ENCODE measurements around the gene TMEM198.

Gene TMEM198

DNA sequence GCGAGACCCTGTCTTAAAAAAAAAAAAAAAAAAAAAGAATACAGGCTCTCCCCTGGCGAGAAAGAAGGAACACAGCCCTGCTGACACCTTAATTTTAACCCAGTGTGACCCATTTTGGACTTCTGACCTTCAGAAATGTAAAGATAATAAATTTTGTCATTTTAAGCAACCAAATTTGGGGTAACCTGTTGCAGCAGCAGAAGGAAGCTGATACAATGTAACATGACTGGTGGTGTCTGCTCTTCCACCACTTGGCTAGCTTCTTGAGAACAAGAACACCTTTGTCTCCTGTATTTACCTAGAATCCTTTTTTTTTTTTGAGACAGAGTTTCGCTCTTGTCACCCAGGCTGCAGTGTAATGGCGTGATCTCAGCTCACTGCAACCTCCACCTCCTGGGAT, 47.3 kb downstream of the TMEM198 start:
- no peak for DNase-seq

DNA sequence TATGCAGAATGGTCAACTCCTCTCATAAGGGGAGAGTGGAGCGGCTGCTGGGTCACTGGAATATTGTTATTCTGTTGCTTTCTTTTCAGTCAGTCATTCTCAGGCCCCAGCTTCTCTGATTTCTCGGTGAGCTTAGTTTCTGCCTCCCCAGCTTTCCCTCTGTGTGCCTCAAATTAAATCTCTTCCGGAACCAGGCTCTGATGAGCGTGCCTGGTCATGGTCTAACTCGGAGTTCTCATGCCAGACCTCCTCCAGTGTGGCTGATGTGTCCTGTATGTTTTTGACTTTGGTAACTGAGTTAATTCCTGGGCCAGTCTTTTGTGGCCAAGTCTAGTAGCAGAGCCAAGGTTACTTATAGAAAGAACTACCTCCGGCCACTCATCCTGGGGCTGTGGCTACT, 48.9 kb downstream of the TMEM198 start:
- no peak for DNase-seq

GRCh38 chr2:219593154-219593553, 49.3 kb downstream of the TMEM198 start:
- no peak for DNase-seq

- no peak for DNase-seq
These were observed 51.4 kb downstream of the TMEM198 start for GRCh38 chr2:219595256-219595655.

- no peak for DNase-seq
These were observed 53.2 kb downstream of the TMEM198 start for GRCh38 chr2:219596954-219597551.

DNA sequence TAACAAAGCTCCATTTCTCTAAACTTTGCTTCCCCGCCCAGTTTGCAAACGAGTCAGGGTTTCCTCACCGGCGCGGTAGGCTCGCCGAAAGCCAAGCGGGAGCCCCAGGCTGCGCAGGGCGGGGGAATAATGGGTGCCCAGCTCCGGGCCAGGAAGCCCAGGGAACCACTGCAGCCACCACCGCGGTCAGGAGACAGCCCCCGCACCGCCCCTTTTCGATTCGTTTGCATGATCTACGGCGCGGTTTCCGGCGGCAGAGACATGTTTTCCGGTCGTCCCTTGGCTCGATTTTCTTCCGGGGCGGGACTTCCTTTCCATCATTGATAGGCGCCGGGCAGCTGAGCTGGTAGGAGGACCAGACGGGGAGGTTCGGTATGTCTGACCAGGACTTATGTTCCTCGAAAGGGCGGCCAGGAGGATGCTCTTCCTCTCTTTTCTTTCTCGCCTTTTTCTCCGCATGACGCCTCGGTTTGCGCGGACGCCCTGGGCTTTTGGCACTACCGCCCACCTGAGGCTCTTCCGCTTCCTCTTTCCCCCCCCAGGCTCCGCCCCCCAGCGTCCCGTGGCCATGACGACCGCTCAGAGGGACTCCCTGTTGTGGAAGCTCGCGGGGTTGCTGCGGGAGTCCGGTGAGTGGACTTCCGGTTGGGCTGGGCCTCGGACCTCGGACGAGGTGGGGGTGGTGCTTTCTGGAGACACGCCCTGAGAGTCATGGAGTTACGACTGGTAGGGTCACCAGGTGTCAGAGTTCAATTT, 53.9 kb downstream of the TMEM198 start, which contains the start of gene STK11IP:
STK11IP (plus strand) TSS at position 306 of the 756 bp plus-strand sequence; CDS start at position 569, 263 bp downstream.
- DNase-seq, result peak; percentile 94

- no peak for DNase-seq
These were observed 54.7 kb downstream of the TMEM198 start for GRCh38 chr2:219598308-219599078.
